Measurements from ENCODE around the gene PDCD4.

DNA sequence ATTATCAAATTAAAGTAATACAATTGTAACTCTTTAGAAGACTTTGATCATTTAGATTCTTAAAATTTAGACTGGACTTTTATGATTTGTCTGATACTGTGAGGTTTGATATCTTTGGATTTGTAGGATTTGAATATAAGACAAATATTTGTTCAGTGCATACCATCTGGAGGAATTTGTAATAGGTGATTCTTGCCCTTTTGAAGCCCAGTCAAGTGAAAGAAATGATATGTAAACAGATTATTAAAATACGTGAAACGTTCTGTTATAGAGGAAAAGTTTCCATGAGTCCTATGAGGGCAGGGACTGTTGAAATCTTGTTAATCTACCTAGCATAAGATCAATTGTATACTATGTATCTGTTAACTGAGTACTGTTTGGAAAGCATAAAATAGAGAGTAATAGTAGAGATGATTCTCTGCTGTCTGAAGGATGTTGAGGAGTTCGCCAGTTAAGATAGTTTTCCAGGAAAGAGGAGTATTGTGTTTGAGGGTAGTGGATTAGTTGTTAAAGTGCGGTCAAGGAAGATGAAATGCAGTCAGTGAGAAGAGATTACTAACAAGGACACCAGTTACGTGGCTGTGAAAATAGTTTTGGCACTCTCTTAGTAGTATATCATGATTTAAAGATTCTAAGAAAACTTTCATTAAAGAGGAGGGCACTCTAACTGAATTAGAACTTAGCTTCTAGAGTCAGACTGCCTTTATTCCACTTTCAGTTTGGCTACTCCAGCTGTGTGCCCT, 14.4 kb downstream of the PDCD4 start:
- TF ChIP-seq, protein P1, sequence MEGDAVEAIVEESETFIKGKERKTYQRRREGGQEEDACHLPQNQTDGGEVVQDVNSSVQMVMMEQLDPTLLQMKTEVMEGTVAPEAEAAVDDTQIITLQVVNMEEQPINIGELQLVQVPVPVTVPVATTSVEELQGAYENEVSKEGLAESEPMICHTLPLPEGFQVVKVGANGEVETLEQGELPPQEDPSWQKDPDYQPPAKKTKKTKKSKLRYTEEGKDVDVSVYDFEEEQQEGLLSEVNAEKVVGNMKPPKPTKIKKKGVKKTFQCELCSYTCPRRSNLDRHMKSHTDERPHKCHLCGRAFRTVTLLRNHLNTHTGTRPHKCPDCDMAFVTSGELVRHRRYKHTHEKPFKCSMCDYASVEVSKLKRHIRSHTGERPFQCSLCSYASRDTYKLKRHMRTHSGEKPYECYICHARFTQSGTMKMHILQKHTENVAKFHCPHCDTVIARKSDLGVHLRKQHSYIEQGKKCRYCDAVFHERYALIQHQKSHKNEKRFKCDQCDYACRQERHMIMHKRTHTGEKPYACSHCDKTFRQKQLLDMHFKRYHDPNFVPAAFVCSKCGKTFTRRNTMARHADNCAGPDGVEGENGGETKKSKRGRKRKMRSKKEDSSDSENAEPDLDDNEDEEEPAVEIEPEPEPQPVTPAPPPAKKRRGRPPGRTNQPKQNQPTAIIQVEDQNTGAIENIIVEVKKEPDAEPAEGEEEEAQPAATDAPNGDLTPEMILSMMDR (conservative IDR thresholded peaks at IDR 0.05; ENCODE audit: low read depth, low read length) = no peak
- TF ChIP-seq POLR2A (IDR thresholded peaks at IDR 0.05; ENCODE audit: low read depth, low read length) (no peak), MXI1 (IDR thresholded peaks at IDR 0.05; ENCODE audit: borderline replicate concordance, low read depth, low read length) (no peak)
- TF ChIP-seq, protein P2, sequence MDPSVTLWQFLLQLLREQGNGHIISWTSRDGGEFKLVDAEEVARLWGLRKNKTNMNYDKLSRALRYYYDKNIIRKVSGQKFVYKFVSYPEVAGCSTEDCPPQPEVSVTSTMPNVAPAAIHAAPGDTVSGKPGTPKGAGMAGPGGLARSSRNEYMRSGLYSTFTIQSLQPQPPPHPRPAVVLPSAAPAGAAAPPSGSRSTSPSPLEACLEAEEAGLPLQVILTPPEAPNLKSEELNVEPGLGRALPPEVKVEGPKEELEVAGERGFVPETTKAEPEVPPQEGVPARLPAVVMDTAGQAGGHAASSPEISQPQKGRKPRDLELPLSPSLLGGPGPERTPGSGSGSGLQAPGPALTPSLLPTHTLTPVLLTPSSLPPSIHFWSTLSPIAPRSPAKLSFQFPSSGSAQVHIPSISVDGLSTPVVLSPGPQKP (IDR thresholded peaks at IDR 0.05; ENCODE audit: borderline replicate concordance, low read depth, low read length) = no peak

Data from IMR-90 (cell line).